Measurements from ENCODE around the gene BET1. TPM values are rescaled to one million over a fixed set of nuclear protein-coding genes. Genes with fewer than 3 reads are reported as not detected.

BET1 gene
- total RNA-seq, 1 experiment from 2014 or later = 11.1 TPM

DNA sequence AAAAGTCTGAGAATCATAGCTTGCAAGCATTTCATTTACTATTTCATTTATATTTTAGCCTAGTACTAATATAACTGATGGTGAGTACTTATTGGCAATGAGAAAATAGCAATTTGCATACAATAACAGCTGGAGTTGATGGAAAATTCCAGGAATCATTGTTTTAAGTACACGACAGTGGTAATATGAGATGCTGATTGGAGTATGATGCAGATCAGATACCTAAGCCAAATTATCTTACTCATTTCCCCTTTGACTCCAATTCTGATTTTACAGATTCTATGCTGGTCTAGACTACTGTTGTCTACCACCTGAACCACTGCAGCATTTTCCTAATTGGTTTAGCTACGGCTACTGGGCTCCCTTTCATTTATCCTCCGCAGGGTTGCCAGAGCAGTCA, 45.9 kb downstream of the BET1 start:
- no peak for DNase-seq (ENCODE audit: low spot score)

DNA sequence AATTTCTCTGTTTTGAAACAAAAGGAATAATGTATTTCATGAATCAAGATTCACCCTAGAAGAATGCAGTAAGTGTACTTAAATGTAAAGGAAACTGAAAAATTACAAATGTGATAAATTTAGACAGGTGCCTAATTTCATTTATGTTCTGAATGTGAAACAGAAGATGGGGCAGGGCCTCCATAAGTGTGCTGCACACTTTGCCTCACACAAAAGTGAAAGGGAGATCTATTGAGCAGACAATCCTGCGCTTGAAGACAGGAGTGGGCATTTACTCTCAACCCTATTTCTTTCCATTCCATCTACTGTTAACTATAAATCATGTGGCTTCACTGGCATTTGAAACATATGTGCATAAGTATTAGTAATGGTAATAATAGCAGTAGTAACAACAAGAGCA, 46.4 kb downstream of the BET1 start:
- DNase-seq (ENCODE audit: low spot score) = no peak

DNA sequence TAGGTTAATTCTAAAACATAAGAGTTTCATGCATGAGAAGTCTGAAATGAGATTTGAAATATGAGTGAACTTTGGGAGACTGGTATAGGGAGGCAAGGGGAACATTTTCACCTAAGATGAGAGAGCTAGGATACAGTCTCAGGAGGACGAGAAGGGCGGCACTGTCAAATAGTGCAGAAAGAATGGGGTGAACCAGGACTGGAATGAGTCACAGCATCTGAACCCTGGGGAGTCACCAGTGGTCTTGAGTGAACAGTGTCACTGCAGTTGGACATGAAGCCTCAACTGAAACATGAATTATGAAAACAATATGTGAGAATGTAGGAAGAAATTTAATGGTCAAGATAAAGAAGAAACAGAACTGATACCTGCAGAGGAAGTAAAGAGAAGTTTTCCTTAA, 48.9 kb downstream of the BET1 start:
- DNase-seq (ENCODE audit: low spot score) = no peak

DNA sequence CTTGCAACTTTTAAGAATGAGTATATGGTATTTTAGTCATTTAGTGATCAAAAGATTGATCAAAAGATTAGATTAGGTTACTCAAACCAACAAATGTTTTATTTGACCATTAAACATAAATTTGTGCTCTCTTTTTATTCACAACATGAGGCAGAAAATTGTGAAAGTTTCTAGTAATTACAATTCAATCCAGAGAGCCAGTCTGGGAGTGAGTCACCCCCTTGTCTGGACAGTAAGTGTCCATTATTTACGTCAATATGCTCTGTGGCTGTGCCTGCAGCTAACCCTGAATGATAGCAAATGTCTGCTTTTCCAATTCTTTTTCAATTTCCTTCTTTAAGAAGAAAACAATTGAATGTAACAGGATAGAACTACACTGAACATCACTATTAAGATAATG, 54.7 kb downstream of the BET1 start:
- no peak for DNase-seq (ENCODE audit: low spot score)

DNA sequence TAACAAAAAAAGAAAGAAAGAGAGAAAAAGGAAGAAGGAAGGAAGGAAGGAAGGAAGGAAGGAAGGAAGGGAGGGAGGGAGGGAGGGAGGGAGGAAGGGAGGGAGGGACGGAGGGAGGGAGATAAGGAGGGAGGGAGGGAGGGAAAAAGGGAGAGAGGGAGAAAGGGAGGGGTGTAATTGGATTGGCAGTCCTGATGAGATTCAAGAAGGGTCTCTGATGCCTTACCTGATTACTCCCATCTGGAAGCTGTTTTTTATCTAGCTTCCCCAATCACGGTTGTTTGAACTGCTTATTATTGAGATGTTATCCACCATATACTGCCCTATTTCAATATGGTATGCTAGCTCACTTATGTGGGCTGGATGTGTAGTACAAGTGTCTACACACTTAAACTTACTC, 55.3 kb downstream of the BET1 start:
- no peak for DNase-seq (ENCODE audit: low spot score)

DNA sequence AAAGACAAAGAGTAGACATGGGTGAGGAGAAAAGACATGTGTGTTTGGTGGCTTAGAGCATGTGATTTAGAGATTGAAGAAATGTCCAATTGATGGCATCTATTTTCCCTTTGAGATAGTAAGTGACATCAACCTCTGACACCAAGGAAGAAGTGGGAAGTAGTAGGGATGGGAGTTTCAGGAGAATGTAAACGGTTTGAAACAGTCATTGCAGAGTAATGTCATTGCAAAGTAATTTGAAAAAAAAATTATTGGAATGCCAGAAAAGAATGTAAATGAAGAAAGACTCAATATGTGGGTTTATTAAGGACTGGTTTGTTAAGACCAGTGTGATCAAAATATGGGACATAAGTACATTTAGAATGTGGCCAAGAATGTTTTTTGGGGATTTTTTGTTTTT, 56.0 kb downstream of the BET1 start:
- DNase-seq (ENCODE audit: low spot score) = no peak

DNA sequence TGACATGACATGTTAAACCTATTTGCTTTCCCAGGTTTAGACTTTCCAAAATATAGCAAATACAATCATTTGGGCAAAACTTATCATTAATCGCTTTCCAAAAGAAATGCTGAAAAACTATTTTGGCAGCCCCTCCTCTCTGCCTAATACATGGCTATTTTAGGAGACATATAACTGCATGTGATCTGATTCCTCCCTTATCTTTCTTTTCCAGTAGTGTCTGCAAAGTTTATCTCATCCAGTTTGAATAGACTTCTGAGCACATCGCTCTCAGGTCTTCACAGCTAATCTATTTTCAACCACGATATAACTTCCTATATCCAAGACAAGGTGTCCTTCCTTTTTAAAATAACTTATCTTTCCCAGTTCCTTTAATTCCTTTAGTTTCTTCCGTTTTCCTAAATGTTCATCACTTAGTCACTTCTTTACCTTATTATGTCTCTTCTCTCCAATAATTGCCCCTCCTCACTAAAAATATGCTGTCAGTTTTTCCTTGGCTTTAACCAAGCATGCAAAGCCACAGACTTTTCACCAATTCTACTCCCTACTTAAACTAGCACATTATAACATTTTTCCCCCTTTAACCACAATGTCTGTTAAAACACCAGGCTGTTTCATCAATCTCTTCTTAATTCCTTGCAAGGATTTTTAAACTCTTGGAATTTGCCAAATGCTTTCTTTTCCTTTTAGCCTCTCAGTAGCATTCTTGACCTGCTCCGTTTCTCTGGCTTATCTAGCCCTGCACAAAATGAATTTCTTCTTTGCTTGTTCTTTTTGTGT, 58.2 kb downstream of the BET1 start:
- DNase-seq (ENCODE audit: low spot score) = no peak

DNA sequence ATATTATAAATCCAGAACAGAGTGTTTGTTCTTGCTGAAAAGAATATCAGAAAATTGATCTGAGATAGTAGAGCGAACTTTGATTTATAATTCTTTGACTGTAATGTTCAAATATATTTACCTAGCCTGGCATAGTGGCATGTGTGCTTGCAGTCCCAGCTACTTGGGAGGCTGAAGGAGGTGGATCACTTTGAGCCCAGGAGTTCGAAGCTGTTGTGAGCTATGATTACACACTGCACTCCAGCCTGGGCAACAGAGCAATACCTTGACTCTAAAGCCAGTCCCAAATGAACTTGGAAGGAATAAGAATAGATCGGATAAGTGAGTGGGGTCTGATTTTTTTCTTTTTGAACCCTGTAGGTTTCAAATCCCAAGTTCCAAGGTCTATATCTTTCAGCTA, 59.1 kb downstream of the BET1 start:
- no peak for DNase-seq (ENCODE audit: low spot score)

DNA sequence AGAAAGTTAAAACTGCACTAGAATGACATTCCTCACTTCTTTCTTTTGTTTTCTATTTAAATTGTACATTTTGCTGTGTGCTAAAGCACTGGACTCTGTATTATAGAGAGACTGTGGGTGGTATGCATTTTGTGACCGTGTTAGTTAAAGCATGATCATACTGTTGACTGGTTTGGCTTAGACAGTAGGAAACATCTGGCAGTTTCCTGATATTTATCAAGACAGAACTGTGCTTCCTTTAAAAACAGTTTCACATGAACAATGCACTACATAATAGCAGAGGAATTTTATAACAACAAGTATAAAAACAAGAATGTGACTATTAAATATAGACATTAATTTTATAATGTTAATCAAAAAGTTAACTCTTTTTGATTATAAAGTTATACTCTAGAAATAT, 59.5 kb downstream of the BET1 start:
- no peak for DNase-seq (ENCODE audit: low spot score)

DNA sequence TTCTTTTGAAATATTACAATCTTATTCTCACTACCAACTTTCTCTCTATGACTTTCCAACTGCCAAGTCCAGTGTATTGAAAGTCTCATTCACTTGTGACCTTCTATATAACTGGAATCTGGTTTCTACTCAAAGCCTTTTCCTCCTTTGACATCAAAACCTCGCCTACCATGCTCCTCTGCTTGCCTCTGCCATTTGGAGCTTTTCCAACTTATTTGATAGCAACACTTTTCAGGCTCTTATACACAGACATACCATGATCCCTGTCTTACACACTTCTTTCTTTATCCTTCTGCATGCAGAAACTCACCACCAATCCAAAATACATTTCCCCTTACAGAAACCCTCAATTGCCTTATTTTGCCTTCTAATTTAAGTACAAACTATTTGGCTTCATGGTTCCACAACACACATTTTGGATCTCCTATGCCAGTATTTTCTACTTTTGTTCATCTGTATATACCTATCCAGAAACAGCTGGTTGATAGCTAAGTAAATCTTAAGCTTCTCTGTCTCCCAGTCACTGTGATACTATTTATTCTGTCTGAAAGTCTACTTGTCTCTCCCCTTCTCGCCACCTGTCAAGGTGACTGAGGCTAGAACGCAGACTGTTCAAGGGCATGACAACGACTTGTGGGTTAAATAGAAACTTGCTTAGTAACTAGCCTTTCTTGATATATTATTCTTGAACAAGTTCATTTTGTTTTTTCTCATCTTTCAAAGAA, 60.2 kb downstream of the BET1 start:
- DNase-seq (ENCODE audit: low spot score) = no peak

Other genes starting within 250 kb of the BET1 start
- not detected in 2 replicates for gene TFPI2, start 113.6 kb downstream of the BET1 start, total RNA-seq (2014; rRNA removed; shearing (Covaris generic))
- not detected in 2 replicates for gene GNGT1, start 97.8 kb downstream of the BET1 start, total RNA-seq (2014; rRNA removed; shearing (Covaris generic))
- not detected in 2 replicates for gene GNG11, start 82.6 kb downstream of the BET1 start, total RNA-seq (2014; rRNA removed; shearing (Covaris generic))